Activated CD4-positive, alpha-beta T cell treated with anti-CD3 and anti-CD28 coated beads, Interleukin-2, Interleukin-6, amounts not matched to agents 100 ng/mL and 50 ng/mL, durations not matched to agents 16 hours and 8 hours (primary cell): ENCODE results near the gene SDC1.

ENCODE experiments used
- DNase-seq: peaks from one replicate; pipeline ENCODE4 v3.0.0-alpha.2; 2020

Gene SDC1

GRCh38 chr2:20226152-20226545, 1.2 kb upstream of the SDC1 start:
- DNase-seq, result no peak

DNA sequence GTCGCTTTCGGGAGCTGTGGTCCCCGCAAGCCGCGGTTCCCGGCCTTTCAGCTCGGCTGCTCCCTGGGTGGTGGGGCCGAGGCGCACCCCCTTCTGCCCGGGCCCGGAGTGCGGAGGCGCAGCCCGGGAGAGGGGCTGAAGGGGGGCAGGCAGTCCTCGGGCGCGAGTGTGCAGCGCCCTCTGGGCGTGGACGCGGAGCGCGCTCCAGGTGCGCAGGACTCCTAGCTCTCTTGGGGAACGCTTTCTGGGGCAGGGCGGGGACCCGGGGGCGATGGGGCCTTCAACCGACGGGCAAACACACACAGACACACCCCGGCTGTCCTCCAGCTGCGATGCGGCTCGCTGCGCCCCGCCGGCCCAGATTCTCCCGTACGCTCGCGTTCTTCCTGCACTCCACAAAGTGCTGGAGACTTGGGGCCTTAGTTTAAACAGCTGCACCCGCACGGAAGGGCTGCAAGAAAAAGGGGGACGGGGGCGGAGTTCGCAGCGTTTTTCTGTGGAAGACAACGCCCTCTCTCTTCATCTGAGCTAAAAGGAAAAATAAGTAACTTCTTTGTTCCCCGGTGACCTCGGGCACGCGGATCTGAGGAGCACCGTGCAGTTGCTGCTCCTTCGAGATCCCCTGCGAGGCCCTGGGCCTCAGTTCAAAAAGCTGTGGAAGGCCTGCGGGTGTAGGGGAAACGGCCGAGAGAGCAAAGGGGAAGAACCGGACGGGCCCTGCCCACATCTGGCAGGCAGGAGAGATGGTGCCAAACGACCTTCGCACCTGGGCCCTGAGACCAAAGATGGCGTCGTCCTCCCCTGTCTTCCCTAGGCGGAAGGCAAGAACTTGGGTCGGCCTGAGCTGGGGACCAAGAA, 593 bp upstream of the SDC1 start:
- peak; percentile 55 for DNase-seq

GRCh38 chr2:20224164-20224715, 690 bp downstream of the SDC1 start:
- no peak for DNase-seq

- no peak for DNase-seq
These were observed 1.3 kb downstream of the SDC1 start for GRCh38 chr2:20223407-20224163.

GRCh38 chr2:20222769-20223406, 2.0 kb downstream of the SDC1 start:
- no peak for DNase-seq

- DNase-seq, result no peak
These were observed 2.7 kb downstream of the SDC1 start for GRCh38 chr2:20222014-20222768.

GRCh38 chr2:20221555-20221973, 3.4 kb downstream of the SDC1 start:
- DNase-seq, result no peak

GRCh38 chr2:20220806-20221554, 4.0 kb downstream of the SDC1 start:
- no peak for DNase-seq

DNA sequence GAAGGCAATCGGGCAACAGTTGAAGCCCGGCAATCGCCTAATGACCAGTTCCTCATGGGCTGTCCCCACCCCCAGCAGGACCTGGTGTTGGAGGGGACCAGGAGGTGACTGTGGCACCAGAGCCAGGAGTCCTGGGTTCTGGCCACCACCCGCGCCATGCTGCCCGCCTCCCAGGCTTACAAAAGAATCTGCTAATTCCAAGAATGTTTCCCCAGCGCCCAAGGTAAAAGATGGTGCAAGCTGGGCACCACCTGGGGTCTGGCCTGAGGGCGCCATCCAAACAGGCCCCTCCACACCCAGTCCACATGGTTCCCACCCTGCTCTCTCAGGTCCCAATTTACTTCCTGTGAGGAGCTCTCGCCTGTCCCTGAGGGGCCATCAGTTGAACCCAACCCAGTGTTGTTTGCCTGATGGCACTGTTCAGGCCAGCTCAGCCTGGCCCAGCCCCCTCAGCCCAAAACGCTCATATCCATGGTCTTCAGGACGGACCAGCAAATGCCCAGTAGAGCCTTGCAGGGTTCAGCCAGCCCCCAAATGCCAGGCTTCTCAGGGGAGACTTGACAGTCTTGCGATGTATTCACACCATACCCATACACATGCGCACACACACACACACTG, 5.1 kb downstream of the SDC1 start:
- DNase-seq, result no peak

DNA sequence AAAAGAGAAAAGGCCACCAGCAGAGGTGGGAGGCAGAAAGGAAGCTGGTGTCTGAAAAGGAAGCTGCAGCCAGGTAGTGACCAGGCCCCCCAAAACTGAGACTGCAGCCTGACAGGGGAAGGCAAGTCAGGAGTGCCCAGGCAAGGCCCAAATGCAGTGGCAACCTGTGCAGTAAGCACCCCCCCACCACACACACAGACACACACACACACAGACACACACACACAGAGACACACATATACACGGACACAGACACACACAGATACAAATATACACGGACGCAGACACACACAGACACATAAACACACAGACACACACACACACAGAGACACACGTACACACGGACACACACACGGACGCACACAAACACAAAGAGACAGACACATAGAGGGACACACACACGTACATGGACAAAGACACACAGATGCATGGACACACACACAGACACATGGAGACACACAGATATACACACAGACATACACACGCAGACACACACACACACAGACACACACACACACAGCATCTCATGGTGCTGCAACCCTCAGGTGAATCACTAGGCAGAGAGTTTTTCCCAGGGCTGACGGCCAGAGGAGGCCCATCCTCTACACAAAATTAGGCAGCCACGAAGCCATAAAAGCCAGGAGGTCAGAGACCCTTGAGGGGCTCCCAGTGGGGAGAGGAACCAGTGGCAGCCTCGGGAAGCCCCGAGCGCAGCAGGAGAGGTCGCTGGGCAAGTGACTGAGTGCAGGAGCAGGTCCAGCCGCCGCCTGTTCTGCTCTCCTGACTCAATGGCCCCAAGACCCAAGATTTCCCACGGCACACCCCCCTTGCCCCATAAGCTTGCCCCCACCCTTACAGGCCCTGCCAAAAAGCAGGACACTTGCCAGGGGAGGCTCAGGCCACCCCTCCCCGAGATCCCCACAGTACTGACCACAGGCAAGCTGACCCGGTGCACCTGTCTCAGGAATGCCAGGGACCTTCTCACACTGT, 6.3 kb downstream of the SDC1 start:
- no peak for DNase-seq

DNA sequence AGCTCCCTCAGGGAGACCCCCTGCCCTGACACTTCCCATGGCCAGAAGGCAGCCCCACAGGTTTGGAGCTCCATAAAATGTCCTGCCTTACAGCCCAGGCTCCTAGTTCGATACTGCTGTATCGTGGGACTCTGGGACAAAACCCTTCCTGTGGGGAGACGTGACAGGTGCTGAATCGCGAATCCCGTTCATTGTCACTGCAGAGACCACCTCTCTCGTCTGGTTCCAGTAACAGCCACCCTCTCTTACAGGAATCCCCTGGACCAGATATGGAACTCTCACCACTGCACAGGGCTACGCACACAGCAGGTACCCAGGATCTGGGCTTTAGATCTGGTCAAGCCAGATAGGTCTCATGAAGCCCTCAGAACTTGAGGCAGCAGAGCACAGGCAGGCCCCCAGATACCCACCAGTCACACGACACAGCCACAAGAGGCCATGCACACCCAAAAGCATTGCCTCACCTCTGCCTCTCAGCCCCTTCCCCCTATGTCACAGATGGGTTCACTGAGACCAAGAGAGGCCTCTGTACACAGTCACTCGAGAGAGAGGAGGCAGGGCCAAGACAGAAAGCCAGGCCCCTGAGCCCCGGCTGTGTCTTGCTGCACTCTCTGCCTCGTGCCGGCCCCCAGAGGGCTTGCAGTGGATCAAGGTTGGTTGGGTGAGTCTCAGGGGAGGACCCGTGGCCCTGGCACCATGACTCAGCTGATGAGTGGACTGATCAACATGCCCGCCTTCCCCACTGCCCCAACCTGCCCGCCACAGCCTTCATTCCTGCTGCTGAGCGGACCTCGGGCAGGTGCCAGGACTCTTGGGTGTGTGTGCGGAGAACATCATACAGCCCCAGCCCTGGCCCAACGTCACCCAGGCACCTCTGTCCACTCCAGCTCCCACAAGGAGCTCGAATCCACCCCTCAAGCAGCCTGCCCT, 7.6 kb downstream of the SDC1 start:
- DNase-seq, result no peak

- DNase-seq, result no peak
These were observed 8.6 kb downstream of the SDC1 start for GRCh38 chr2:20216130-20217025.

DNA sequence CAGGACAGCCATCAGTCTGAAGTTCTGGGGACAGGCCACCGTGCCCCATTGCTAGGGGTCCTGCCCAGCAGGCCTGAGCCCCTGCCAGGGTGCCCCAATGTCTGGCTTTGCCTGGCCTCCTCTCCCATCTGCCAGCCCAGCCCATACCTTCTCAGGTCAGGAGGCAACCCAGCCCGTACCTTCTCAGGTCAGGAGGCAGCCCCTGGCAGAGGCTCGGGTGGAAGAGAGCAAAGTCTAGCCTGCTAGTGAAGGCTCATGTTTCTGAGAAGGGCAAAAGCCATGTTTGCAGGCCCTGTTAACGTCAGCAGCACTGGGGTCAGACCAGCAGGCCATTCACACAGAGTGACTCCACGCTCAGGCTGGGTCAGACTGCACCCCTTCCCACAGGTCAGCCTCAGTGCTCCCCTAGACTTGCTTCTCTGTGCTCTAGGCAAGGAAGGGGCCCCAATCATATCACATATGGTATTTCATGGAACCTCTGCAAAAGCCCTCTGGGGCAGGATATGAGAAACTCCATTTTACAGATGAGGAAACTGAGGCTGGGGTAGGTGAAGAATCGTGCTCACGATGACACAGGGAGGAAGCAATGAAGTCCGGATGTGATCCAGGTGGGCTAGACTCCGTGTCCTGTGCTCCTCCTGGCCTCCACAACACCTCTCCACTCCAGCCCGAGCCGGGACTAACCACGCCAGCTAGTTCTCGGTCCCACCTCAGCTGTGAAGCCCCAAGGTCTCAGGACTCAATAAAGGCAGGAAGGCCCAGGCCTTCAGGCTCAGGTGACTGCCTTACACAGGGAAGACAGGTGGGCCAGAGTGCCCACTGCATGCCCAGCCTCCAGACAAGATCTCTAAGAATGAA, 9.5 kb downstream of the SDC1 start:
- no peak for DNase-seq

GRCh38 chr2:20214566-20215182, 10.3 kb downstream of the SDC1 start:
- DNase-seq, result no peak

GRCh38 chr2:20213651-20214565, 11.0 kb downstream of the SDC1 start:
- DNase-seq, result no peak
